ENCODE data around the gene TMEM61.

TMEM61 gene

GRCh38 chr1:54950369-54951163 lies 29.9 kb upstream of the TMEM61 start:
- no peak overlapping the region for H3K9ac ChIP-seq
- peak overlapping the region; percentile 73 for H2AFZ ChIP-seq (ENCODE audit: low read depth)
- no peaks in the 10 kb centered on the region for H3K79me2 ChIP-seq (ENCODE audit: insufficient read depth, low read depth)
- no peak overlapping the region for H3K4me3 ChIP-seq (IDR thresholded peaks at IDR 0.05; ENCODE audit: insufficient read depth, low read depth, low read length)
- peak; percentile 67 for TF ChIP-seq CTCF (conservative IDR thresholded peaks at IDR 0.05; ENCODE audit: low read depth, low read length)
- H3K4me1 ChIP-seq (ENCODE audit: low read depth, poor library complexity, severe bottlenecking), result no peaks in the 10 kb centered on the region
- H3K27ac ChIP-seq, result no peak overlapping the region
- H3K36me3 ChIP-seq (ENCODE audit: insufficient read depth), result no peaks in the 10 kb centered on the region
- H4K20me1 ChIP-seq (ENCODE audit: insufficient read depth), result no peaks in the 10 kb centered on the region
- no peaks in the 10 kb centered on the region for H3K27me3 ChIP-seq (ENCODE audit: insufficient read depth, low read depth)
- H3K4me2 ChIP-seq, result no peak overlapping the region

GRCh38 chr1:54951810-54952226 lies 28.6 kb upstream of the TMEM61 start:
- no peak overlapping the region for H3K27ac ChIP-seq
- no peak overlapping the region for H3K9ac ChIP-seq
- no peak overlapping the region for H2AFZ ChIP-seq (ENCODE audit: low read depth)
- no peak overlapping the region for H3K4me2 ChIP-seq
- H3K36me3 ChIP-seq (ENCODE audit: insufficient read depth), result no peaks in the 10 kb centered on the region
- H3K79me2 ChIP-seq (ENCODE audit: insufficient read depth, low read depth), result no peaks in the 10 kb centered on the region
- no peak overlapping the region for H3K4me3 ChIP-seq (IDR thresholded peaks at IDR 0.05; ENCODE audit: insufficient read depth, low read depth, low read length)
- no peak for TF ChIP-seq CTCF (conservative IDR thresholded peaks at IDR 0.05; ENCODE audit: low read depth, low read length)
- no peaks in the 10 kb centered on the region for H4K20me1 ChIP-seq (ENCODE audit: insufficient read depth)
- no peaks in the 10 kb centered on the region for H3K27me3 ChIP-seq (ENCODE audit: insufficient read depth, low read depth)
- H3K4me1 ChIP-seq (ENCODE audit: low read depth, poor library complexity, severe bottlenecking), result no peaks in the 10 kb centered on the region

GRCh38 chr1:54952950-54953718 lies 27.3 kb upstream of the TMEM61 start:
- Histone ChIP-seq H2AFZ (ENCODE audit: low read depth) (no peak overlapping the region), H3K27me3 (ENCODE audit: insufficient read depth, low read depth) (no peaks in the 10 kb centered on the region), H3K4me2 (no peak overlapping the region), H3K4me1 (ENCODE audit: low read depth, poor library complexity, severe bottlenecking) (no peaks in the 10 kb centered on the region), H3K9ac (no peak overlapping the region), H3K36me3 (ENCODE audit: insufficient read depth) (no peaks in the 10 kb centered on the region), H4K20me1 (ENCODE audit: insufficient read depth) (no peaks in the 10 kb centered on the region), H3K79me2 (ENCODE audit: insufficient read depth, low read depth) (no peaks in the 10 kb centered on the region), H3K4me3 (IDR thresholded peaks at IDR 0.05; ENCODE audit: insufficient read depth, low read depth, low read length) (no peak overlapping the region), H3K27ac (no peak overlapping the region)
- TF ChIP-seq CTCF (conservative IDR thresholded peaks at IDR 0.05; ENCODE audit: low read depth, low read length), result no peak

- no peaks in the 10 kb centered on the region for H3K36me3 ChIP-seq (ENCODE audit: insufficient read depth)
- no peaks in the 10 kb centered on the region for H3K27me3 ChIP-seq (ENCODE audit: insufficient read depth, low read depth)
- H3K4me1 ChIP-seq (ENCODE audit: low read depth, poor library complexity, severe bottlenecking), result no peaks in the 10 kb centered on the region
- no peak overlapping the region for H2AFZ ChIP-seq (ENCODE audit: low read depth)
- H3K4me3 ChIP-seq (IDR thresholded peaks at IDR 0.05; ENCODE audit: insufficient read depth, low read depth, low read length), result no peak overlapping the region
- no peak overlapping the region for H3K9ac ChIP-seq
- no peak for TF ChIP-seq CTCF (conservative IDR thresholded peaks at IDR 0.05; ENCODE audit: low read depth, low read length)
- no peak overlapping the region for H3K4me2 ChIP-seq
- no peaks in the 10 kb centered on the region for H3K79me2 ChIP-seq (ENCODE audit: insufficient read depth, low read depth)
- H3K27ac ChIP-seq, result no peak overlapping the region
- H4K20me1 ChIP-seq (ENCODE audit: insufficient read depth), result no peaks in the 10 kb centered on the region
These were observed 26.6 kb upstream of the TMEM61 start for GRCh38 chr1:54953846-54954245.
